Brain microvascular endothelial cell (primary cell): ENCODE measurements around the gene SHISA6.

Experiments
- DNase-seq: peaks from one replicate; pipeline ENCODE4 v3.0.0-alpha.2; 2020
- H3K27ac ChIP-seq: fragments of 250-450 bp; sonication (Bioruptor Pico); 2 replicates; pipeline ENCODE4 v1.5.1; 2020; ENCODE audit warnings: mild to moderate bottlenecking, moderate library complexity
- H3K27me3 ChIP-seq: fragments of 250-450 bp; sonication (Bioruptor Pico); replicated peaks from 2 replicates; pipeline ENCODE4 v1.5.1; 2020; ENCODE audit warnings: mild to moderate bottlenecking
- H3K36me3 ChIP-seq: fragments of 250-450 bp; sonication (Bioruptor Pico); replicated peaks from 2 replicates; pipeline ENCODE4 v1.5.1; 2020; ENCODE audit warnings: mild to moderate bottlenecking
- H3K4me3 ChIP-seq: 2 replicates; pipeline ENCODE4 v1.5.1; 2011; ENCODE audit warnings: low read depth, mild to moderate bottlenecking, control low read depth, low read length, moderate library complexity
- CTCF ChIP-seq: IDR thresholded peaks from 2 replicates; pipeline ENCODE4 v1.5.1; 2011; ENCODE audit warnings: low read depth, mild to moderate bottlenecking, moderate library complexity, low read length, control low read depth, inconsistent platforms; ENCODE audit errors: missing control alignments
- in situ Hi-C: cut with HindIII; loops from 2 replicates; pipeline ENCODE4 v1.10.0; 2017; ENCODE audit warnings: low sequenced_read_pairs, low pct_ligation_motif_present

The SHISA6 gene

GRCh38 chr17:11461993-11462548, 221.1 kb downstream of the SHISA6 start:
- in situ Hi-C loops = no loop called here
- H3K27me3 ChIP-seq = no peaks in the 10 kb centered on the region
- no peak overlapping the region for H3K27ac ChIP-seq

GRCh38 chr17:11467639-11468038, 226.6 kb downstream of the SHISA6 start:
- H3K36me3 ChIP-seq = no peaks in the 10 kb centered on the region
- H3K27ac ChIP-seq = no peak overlapping the region
- in situ Hi-C loops = no loop called here
- no peaks in the 10 kb centered on the region for H3K27me3 ChIP-seq
- DNase-seq = no peak
- no peak for TF ChIP-seq CTCF
- no peak overlapping the region for H3K4me3 ChIP-seq

More at GRCh38 chr17:11461993-11462548, 221.1 kb downstream of the SHISA6 start:
- Histone ChIP-seq H3K4me3 (no peak overlapping the region), H3K36me3 (no peaks in the 10 kb centered on the region)
- TF ChIP-seq CTCF = no peak
- DNase-seq = no peak

- no peak for DNase-seq
- Histone ChIP-seq H3K27me3 (no peaks in the 10 kb centered on the region), H3K36me3 (no peaks in the 10 kb centered on the region), H3K27ac (no peak overlapping the region), H3K4me3 (no peak overlapping the region)
- in situ Hi-C loops = no loop called here
- TF ChIP-seq CTCF = no peak
Observed at GRCh38 chr17:11485336-11486100, 244.5 kb downstream of the SHISA6 start.

GRCh38 chr17:11486101-11486867, 245.3 kb downstream of the SHISA6 start:
- no peak overlapping the region for H3K4me3 ChIP-seq
- no peak for DNase-seq
- in situ Hi-C loops = no loop called here
- no peaks in the 10 kb centered on the region for H3K36me3 ChIP-seq
- H3K27me3 ChIP-seq = no peaks in the 10 kb centered on the region
- no peak overlapping the region for H3K27ac ChIP-seq
- TF ChIP-seq CTCF = no peak

- Histone ChIP-seq H3K27me3 (no peaks in the 10 kb centered on the region), H3K27ac (no peak overlapping the region), H3K36me3 (no peaks in the 10 kb centered on the region), H3K4me3 (no peak overlapping the region)
- in situ Hi-C loops = no loop called here
- no peak for TF ChIP-seq CTCF
- no peak for DNase-seq
Observed at GRCh38 chr17:11486868-11487310, 245.9 kb downstream of the SHISA6 start.
